ENCODE results near the gene CIDEA.
A peak's percentile ranks its signal among the peaks of the same experiment; 100 is the strongest.

CIDEA gene

GRCh38 chr18:12271376-12272235 is 17.4 kb downstream of the CIDEA start:
- DNase-seq (ENCODE audit: low read depth in 3 of 3): peak; percentile 18 to 66 (median 35)

GRCh38 chr18:12274793-12275192 is 20.6 kb downstream of the CIDEA start:
- DNase-seq (ENCODE audit: low read depth in 3 of 3): no peak

GRCh38 chr18:12276736-12277554 is 22.8 kb downstream of the CIDEA start:
- no peak for DNase-seq (ENCODE audit: low read depth in 3 of 3)

GRCh38 chr18:12278215-12278671 is 24.1 kb downstream of the CIDEA start:
- no peak for DNase-seq (ENCODE audit: low read depth in 3 of 3)

GRCh38 chr18:12278741-12279682 is 24.9 kb downstream of the CIDEA start:
- DNase-seq (ENCODE audit: low read depth in 3 of 3): no peak

- DNase-seq (ENCODE audit: low read depth in 3 of 3): no peak
Measured at GRCh38 chr18:12279781-12280531, 25.8 kb downstream of the CIDEA start.

- no peak for DNase-seq (ENCODE audit: low read depth in 3 of 3)
Measured at GRCh38 chr18:12281861-12282260, 27.7 kb downstream of the CIDEA start.

GRCh38 chr18:12282442-12283039 is 28.4 kb downstream of the CIDEA start:
- DNase-seq (ENCODE audit: low read depth in 3 of 3): no peak

GRCh38 chr18:12283256-12283655 is 29.1 kb downstream of the CIDEA start:
- no peak for DNase-seq (ENCODE audit: low read depth in 3 of 3)

- no peak for DNase-seq (ENCODE audit: low read depth in 3 of 3)
Measured at GRCh38 chr18:12283666-12284065, 29.5 kb downstream of the CIDEA start.

GRCh38 chr18:12287131-12287681 is 33.0 kb downstream of the CIDEA start:
- DNase-seq (ENCODE audit: low read depth in 3 of 3): no peak

GRCh38 chr18:12287684-12288402 is 33.7 kb downstream of the CIDEA start:
- DNase-seq (ENCODE audit: low read depth in 3 of 3): no peak

- DNase-seq (ENCODE audit: low read depth in 3 of 3): no peak
Measured at GRCh38 chr18:12288403-12288755, 34.2 kb downstream of the CIDEA start.

- no peak for DNase-seq (ENCODE audit: low read depth in 3 of 3)
Measured at GRCh38 chr18:12290086-12290485, 35.9 kb downstream of the CIDEA start.

- no peak for DNase-seq (ENCODE audit: low read depth in 3 of 3)
Measured at GRCh38 chr18:12291161-12291560, 37.0 kb downstream of the CIDEA start.

- DNase-seq (ENCODE audit: low read depth in 3 of 3): no peak
Measured at GRCh38 chr18:12291690-12292089, 37.5 kb downstream of the CIDEA start.

GRCh38 chr18:12293831-12294230 is 39.7 kb downstream of the CIDEA start:
- DNase-seq (ENCODE audit: low read depth in 3 of 3): no peak

- no peak for DNase-seq (ENCODE audit: low read depth in 3 of 3)
Measured at GRCh38 chr18:12295389-12296086, 41.4 kb downstream of the CIDEA start.

GRCh38 chr18:12296087-12296403 is 41.9 kb downstream of the CIDEA start:
- no peak for DNase-seq (ENCODE audit: low read depth in 3 of 3)
